ENCODE measurements around the gene KIAA1328.

KIAA1328 gene

DNA sequence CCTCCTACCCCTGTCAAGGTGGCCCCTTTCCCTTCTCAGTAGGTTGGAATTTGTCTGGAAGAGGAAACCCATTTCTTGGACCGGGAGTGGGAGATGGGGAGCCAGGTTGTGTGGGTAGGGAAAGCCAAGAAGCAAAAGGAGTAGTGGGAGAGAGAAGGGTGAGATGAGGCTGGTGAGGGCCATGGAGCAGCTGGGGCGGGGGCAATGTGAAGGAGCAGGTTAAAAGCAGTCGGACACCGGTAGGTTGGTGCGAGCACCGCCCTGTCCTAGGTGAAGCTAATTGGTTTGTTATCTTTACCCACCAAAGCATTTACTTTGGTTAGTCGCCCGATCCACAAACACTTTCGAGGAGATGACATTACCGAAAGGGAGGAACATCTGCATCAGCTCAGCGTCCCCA lies 429.9 kb downstream of the KIAA1328 start:
- no peak for FAIRE-seq

- no peak for FAIRE-seq
Measured at GRCh38 chr18:37259711-37260110, 430.8 kb downstream of the KIAA1328 start.

DNA sequence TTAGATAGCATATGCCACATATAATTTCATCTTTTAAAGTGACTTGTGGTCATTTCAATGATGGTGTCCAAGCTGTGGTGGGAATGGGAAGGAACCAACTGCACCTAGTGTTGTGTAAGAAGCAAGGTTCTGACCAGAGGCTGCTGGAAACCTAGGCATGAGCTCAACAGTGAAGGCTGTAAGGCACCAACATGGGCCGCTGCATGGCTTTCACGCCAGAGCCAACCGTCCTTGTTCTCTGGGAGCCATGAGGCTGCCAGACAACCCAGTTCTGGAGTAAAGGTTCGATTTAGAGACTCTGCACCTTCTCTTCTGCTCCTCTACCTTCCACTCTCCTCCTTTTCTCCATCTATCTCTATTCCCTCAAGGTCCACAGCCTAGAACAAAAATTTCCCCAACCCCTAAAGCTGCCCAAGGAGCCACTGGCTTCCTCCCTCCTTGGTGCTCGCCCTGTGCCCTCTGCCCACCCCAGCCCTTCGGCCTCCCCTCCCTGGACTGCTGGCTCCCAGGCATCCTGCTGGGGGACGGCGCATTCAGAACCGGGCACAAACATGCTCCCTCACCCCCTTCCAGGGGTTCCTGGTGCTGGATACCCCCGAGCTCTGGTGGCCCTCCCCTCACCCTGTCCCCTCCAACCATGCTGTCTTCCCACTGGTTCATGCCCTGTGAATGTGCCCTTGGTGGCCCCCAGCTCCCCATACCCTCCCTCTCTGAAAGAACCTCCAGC lies 431.6 kb downstream of the KIAA1328 start:
- no peak for FAIRE-seq

DNA sequence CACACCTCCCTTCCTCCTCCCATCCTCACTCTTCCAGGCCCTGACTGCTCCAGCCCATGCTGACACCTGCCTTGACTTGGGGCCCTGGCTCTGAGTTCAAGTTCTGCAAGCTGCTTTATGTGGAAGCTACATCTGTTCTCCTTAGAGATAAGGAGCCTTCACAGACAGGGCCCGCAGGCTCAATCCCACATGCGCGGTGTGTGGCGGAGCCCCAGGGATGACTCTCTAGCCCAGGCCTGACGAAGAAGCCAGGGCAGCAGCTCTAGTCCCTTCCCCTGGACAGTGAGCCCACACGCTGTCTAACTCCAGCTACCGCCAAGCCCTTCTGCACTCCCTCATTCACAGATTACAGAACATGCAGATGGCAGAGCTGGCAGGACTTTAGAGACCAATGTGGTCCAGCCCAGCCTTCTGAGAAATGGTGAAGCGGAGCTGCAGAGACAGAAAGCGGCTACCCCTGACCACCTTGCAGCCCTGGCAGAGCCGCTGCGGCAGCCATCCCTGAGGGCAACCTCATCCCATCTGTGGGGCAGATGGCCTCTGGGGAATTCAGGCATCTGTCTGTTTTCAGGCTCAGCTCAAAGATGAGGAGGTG lies 432.4 kb downstream of the KIAA1328 start:
- no peak for FAIRE-seq

GRCh38 chr18:37261988-37262387 lies 433.1 kb downstream of the KIAA1328 start:
- FAIRE-seq: no peak

GRCh38 chr18:37264956-37265355 lies 436.0 kb downstream of the KIAA1328 start:
- no peak for FAIRE-seq

GRCh38 chr18:37265382-37265781 lies 436.5 kb downstream of the KIAA1328 start:
- FAIRE-seq: no peak

DNA sequence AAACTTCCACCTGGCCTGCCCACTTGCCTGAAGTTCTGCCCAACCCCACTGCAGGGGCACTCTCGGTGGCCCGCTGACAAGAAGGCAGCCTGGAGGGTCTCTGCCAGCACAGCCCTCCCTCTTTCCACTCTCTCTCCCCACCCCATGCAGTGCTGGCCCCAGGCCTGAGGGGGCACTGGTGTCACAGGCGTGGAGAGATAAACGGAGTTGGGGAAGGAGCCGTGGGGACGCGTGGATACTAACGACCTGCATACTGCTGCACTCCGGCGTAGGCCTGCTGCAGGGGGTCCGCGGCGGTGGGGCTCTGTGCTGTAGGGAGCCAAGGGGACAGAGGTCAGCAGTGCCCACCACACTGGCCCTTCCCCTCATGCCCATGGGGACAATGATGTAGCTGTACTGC lies 437.4 kb downstream of the KIAA1328 start:
- FAIRE-seq: no peak

DNA sequence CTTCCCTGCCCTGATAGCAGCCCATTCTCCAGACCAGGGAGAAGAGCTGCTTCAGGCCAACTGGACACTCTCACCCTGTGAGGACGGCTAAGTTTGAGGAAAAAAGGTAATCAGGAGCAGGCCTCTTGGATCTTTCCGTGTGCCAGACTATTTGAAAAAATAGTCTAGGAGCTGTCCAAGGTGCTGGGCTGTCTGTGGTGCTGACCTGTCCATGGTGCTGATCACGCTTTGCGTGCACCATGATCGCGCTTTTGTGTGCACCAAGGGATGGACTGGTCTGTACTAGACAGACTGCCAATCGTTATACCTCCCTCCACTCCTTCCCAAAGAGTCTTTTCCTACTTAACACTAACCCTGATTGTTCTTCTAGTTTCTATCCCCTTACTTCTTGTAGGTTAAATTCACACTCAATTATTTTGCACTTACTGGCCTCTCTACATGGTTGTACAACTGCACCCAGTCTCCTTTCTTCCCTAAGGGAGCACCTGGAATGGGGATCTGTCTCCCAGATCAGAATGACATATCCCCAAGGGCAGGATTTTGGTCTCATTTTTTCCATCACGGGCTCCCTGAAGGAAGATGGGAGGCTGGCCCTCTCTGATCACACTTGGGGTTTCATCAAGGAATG lies 441.2 kb downstream of the KIAA1328 start:
- FAIRE-seq: no peak

- FAIRE-seq: no peak
Measured at GRCh38 chr18:37270666-37271052, 441.7 kb downstream of the KIAA1328 start.

GRCh38 chr18:37272226-37272625 lies 443.3 kb downstream of the KIAA1328 start:
- no peak for FAIRE-seq

GRCh38 chr18:37272841-37273240 lies 443.9 kb downstream of the KIAA1328 start:
- FAIRE-seq: no peak

GRCh38 chr18:37274309-37275236 lies 445.6 kb downstream of the KIAA1328 start:
- no peak for FAIRE-seq

- FAIRE-seq: no peak
Measured at GRCh38 chr18:37275237-37275741, 446.4 kb downstream of the KIAA1328 start.

DNA sequence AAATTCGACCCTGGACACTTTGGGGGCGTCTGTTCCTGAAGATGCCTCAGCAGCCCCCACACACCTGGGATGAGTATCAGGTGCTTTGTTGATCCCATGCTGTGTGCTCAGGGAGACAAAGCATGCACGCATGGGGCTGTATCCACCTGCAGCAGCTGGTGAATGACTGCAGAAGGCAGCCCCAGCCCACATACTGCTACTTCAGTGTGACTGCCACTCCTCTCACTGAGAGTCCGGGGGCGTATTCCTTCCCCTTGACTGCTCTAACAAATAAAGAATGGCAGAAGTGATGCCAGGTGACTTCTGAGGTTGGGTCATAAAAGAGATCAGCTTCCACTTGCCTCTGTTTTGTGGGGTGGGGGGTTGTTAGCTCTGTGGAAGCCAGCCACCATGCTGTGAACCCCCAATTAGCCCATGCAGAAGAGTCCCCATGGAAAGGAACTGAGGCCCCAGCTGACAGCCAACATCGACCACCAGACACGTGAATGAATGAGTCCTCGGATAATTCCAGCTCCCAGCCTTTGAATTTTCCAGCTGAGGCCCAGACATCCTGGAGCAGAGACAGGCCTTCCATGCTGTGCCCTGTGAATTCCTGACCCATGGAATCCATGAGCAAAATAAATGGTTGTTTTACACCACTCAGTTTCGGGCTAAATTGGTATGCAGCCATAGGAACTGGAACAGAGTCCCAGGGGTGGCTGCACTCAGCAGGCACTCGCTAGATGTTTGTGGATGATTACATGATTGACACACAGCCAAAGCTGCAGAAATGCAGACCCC lies 447.4 kb downstream of the KIAA1328 start:
- FAIRE-seq: no peak

DNA sequence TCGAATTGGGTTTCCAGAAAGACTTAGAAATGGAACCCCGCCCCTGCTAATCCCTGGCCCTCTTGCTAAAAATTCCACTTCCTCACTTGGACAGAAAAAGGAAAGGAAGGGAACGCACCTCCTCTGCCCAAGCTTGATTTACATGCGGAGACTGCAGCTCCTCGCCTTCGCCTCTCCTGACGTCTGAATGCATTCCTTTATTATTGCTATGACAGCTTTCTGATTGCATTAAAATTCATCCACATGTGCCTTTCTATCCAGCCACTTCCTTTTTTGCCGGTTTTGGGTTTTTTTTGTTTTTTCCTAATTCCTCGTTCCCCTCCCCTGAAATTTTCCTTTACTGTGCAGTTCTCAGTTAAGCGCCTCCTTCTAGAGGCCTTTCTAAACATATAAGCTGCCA lies 448.9 kb downstream of the KIAA1328 start:
- FAIRE-seq: no peak

All from A204.1 (cell line).